Colonic mucosa (tissue), 4 donors: Measurements from ENCODE around the gene ABCB4. TPM values are rescaled to one million over a fixed set of nuclear protein-coding genes. Genes with fewer than 3 reads are reported as not detected.
A peak's percentile ranks its signal among the peaks of the same experiment; 100 is the strongest.

Experiments
- DNase-seq: peaks from one replicate; pipeline ENCODE4 v3.0.0-alpha.2; 2020
- H3K27ac ChIP-seq: fragments of 200-600 bp; one replicate; pipeline ENCODE4 v1.8.0; 2021
- H3K27me3 ChIP-seq: fragments of 200-600 bp; one replicate; pipeline ENCODE4 v1.8.0; 2021
- H3K36me3 ChIP-seq: fragments of 200-600 bp; one replicate; pipeline ENCODE4 v1.8.0; 2021
- H3K4me1 ChIP-seq: fragments of 200-600 bp; one replicate; pipeline ENCODE4 v1.8.0; 2021; ENCODE audit warnings: mild to moderate bottlenecking
- H3K4me3 ChIP-seq: fragments of 200-600 bp; one replicate; pipeline ENCODE4 v1.8.0; 2021
- H3K9ac ChIP-seq, 2 donors: one replicate each; pipeline ENCODE4 v1.7.0; 2013; ENCODE audit warnings: control low read depth in 2 of 2, low read depth in 2 of 2, low read length in 2 of 2
- H3K9me3 ChIP-seq: fragments of 200-600 bp; one replicate; pipeline ENCODE4 v1.8.0; 2021
- intact Hi-C: fragments of 100-400 bp; cut with DNase I; formaldehyde crosslinking; loops from one replicate; pipeline ENCODE4 v1.14.1; 2022
- total RNA-seq, 2 donors: library from RNA; stranded (reverse); fragmentation: NEBNext Ultra II Directional in 1 of 2; extraction: Animal tissue kit (Norgen Biotek cat#: 25700) in 1 of 2; gene quantifications; one replicate each; pipeline ENCODE4 v1.2.1, GENCODE V29; 2021
- TF ChIP-seq, protein P1 (sequence below): fragments of 200-600 bp; IDR thresholded peaks from one replicate; pipeline ENCODE4 v1.8.0; 2022; ENCODE audit warnings: antibody characterized with exemption, mild to moderate bottlenecking
- donor health status: healthy.
- donor health status: DM: no; HTN: no; CAD: no.
- donor health status: DM: no; HTN: no; CAD: no.

The ABCB4 gene
- total RNA-seq, 2 donors from 2014 or later: 0.30 to 0.35 TPM

DNA sequence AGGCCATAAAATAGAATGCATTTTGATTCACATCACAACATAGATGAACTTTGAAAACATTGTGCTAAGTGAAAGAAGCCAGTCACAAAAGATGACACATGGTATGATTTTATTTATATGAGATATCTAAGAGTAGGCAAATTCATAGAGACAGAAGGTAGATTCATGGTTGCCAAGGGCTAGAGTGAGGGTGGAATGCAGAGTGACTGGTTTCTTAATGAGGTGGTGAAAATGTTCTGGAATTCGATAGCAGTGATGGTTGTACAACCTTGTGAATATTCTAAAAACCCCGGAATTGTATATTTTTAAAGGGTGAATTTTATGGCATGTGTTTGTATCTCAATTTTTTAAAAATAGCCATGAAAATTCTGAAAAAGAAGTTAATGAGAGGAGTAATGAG lies 42.9 kb downstream of the ABCB4 start:
- no peaks in the 10 kb centered on the region for H3K9me3 ChIP-seq
- no peaks in the 10 kb centered on the region for H3K4me1 ChIP-seq
- H3K27me3 ChIP-seq: no peaks in the 10 kb centered on the region
- DNase-seq: no peak
- H3K9ac ChIP-seq: no peak overlapping the region
- H3K27ac ChIP-seq: no peak overlapping the region
- intact Hi-C loops: no loop called here
- no peak overlapping the region for H3K4me3 ChIP-seq
- TF ChIP-seq, protein P1, sequence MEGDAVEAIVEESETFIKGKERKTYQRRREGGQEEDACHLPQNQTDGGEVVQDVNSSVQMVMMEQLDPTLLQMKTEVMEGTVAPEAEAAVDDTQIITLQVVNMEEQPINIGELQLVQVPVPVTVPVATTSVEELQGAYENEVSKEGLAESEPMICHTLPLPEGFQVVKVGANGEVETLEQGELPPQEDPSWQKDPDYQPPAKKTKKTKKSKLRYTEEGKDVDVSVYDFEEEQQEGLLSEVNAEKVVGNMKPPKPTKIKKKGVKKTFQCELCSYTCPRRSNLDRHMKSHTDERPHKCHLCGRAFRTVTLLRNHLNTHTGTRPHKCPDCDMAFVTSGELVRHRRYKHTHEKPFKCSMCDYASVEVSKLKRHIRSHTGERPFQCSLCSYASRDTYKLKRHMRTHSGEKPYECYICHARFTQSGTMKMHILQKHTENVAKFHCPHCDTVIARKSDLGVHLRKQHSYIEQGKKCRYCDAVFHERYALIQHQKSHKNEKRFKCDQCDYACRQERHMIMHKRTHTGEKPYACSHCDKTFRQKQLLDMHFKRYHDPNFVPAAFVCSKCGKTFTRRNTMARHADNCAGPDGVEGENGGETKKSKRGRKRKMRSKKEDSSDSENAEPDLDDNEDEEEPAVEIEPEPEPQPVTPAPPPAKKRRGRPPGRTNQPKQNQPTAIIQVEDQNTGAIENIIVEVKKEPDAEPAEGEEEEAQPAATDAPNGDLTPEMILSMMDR: no peak
- H3K36me3 ChIP-seq: no peaks in the 10 kb centered on the region

DNA sequence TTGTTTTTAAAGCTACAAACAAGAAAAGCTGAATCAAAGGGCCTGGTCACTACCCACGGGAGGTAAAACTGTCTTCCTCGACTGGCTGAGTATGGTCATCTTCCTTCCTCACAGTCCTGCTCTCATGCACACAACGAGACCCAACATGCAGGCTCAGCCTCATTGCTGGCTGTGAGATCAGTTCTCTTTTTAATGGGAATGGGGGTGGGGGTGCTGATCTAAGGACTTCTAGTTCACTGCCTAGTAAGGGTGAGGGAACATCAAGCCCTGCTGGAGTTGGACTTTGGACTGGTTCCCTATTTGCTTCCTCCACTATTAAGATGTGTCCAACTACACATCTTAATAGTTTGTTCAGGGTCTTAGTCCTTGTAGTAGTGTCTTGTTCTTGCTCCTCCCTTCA lies 48.2 kb downstream of the ABCB4 start:
- no peaks in the 10 kb centered on the region for H3K9me3 ChIP-seq
- H3K27me3 ChIP-seq: no peaks in the 10 kb centered on the region
- no peak overlapping the region for H3K9ac ChIP-seq
- no peak overlapping the region for H3K4me3 ChIP-seq
- TF ChIP-seq, protein P1: no peak
- no peaks in the 10 kb centered on the region for H3K4me1 ChIP-seq
- no peak overlapping the region for H3K27ac ChIP-seq
- intact Hi-C loops: no loop called here
- DNase-seq: peak; percentile 19
- no peaks in the 10 kb centered on the region for H3K36me3 ChIP-seq

GRCh38 chr7:87426160-87426559 lies 49.3 kb downstream of the ABCB4 start:
- DNase-seq: no peak
- no peak overlapping the region for H3K9ac ChIP-seq
- no peak overlapping the region for H3K27ac ChIP-seq
- H3K4me1 ChIP-seq: no peaks in the 10 kb centered on the region
- H3K27me3 ChIP-seq: no peaks in the 10 kb centered on the region
- intact Hi-C loops: no loop called here
- H3K9me3 ChIP-seq: no peaks in the 10 kb centered on the region
- TF ChIP-seq, protein P1: no peak
- no peaks in the 10 kb centered on the region for H3K36me3 ChIP-seq
- no peak overlapping the region for H3K4me3 ChIP-seq

DNA sequence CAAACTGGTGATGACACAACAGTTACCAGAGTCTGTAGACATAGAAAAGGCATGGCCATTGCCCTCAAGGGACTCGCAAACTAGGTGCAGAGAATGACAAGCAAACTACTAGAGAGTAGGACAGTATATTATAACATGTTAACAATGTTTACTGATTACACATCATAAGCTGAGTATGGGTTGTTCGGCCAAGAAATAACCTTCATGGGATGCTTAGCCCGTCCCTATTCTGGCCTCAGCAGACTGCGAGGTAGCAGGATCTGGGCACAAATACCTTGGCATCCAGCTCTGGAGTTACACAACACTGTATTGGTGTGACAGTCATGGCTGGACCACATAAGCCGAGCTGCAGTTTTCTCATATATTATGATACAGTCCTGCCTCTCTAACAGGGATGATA lies 51.4 kb downstream of the ABCB4 start:
- Histone ChIP-seq H3K9ac (no peak overlapping the region), H3K9me3 (no peaks in the 10 kb centered on the region), H3K27ac (no peak overlapping the region), H3K27me3 (no peaks in the 10 kb centered on the region), H3K4me1 (no peaks in the 10 kb centered on the region), H3K36me3 (no peaks in the 10 kb centered on the region), H3K4me3 (no peak overlapping the region)
- TF ChIP-seq, protein P1: no peak
- intact Hi-C loops: no loop called here
- no peak for DNase-seq

DNA sequence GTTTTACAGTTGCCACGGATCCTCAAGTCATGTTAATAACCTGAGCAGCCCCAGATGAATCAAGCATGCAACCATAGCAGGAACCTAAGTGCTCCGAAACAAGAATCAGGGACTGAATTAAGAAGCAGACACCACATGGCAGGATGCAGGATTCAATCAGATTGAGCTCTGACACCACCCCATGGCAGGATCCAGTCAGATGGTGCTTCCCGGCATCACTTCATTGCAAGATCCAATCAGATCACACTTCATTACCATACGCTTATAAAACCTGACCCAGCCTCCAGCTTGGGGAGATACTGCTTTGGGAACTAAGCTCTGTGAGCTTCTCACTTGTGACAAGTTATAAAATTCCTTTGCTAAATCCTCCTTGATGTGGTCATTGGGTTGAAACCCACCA lies 55.3 kb downstream of the ABCB4 start:
- Histone ChIP-seq H3K9ac (no peak overlapping the region), H3K4me1 (no peaks in the 10 kb centered on the region), H3K4me3 (no peak overlapping the region), H3K9me3 (no peaks in the 10 kb centered on the region), H3K27me3 (no peaks in the 10 kb centered on the region), H3K36me3 (no peaks in the 10 kb centered on the region), H3K27ac (no peak overlapping the region)
- TF ChIP-seq, protein P1: no peak
- intact Hi-C loops: no loop called here
- DNase-seq: no peak
